ENCODE measurements around the gene CFAP74. TPM values are rescaled to one million over a fixed set of nuclear protein-coding genes. Genes with fewer than 3 reads are reported as not detected.

CFAP74 gene
- total RNA-seq, 1 donor from 2014 or later, result 0.35 TPM

- no peak for TF ChIP-seq CTCF (IDR thresholded peaks at IDR 0.05)
- Histone ChIP-seq H3K9me3 (no peaks in the 10 kb centered on the region), H3K36me3 (no peaks in the 10 kb centered on the region), H3K27ac (no peak overlapping the region), H3K4me3 (no peak overlapping the region), H3K27me3 (peaks cover 16% of the 10 kb centered on the region), H3K4me1 (no peaks in the 10 kb centered on the region)
- ATAC-seq, result no peak
- no peak for DNase-seq
- intact Hi-C loops (cut with DNase I), result no loop called here
Measured at GRCh38 chr1:2009101-2010053, 5.8 kb upstream of the CFAP74 start.

GRCh38 chr1:2004856-2005255 is 1.3 kb upstream of the CFAP74 start:
- no peaks in the 10 kb centered on the region for H3K9me3 ChIP-seq
- TF ChIP-seq CTCF (IDR thresholded peaks at IDR 0.05), result no peak
- intact Hi-C loops (cut with DNase I), result no loop called here
- ATAC-seq (no peak), DNase-seq (no peak)
- no peak overlapping the region for H3K4me3 ChIP-seq
- H3K36me3 ChIP-seq, result no peaks in the 10 kb centered on the region
- H3K27ac ChIP-seq, result no peak overlapping the region
- H3K4me1 ChIP-seq, result peaks cover 4% of the 10 kb centered on the region
- H3K27me3 ChIP-seq, result peaks cover 38% of the 10 kb centered on the region

GRCh38 chr1:2001773-2002411 is 1.7 kb downstream of the CFAP74 start:
- Histone ChIP-seq H3K27me3 (peaks cover 32% of the 10 kb centered on the region), H3K36me3 (no peaks in the 10 kb centered on the region), H3K27ac (no peak overlapping the region), H3K9me3 (no peaks in the 10 kb centered on the region), H3K4me3 (no peak overlapping the region), H3K4me1 (peaks cover 4% of the 10 kb centered on the region)
- peak; percentile 86 for ATAC-seq
- TF ChIP-seq CTCF (IDR thresholded peaks at IDR 0.05), result no peak
- DNase-seq, result peak; percentile 76
- intact Hi-C loops (cut with DNase I), result no loop called here

- intact Hi-C loops (cut with DNase I), result no loop called here
- H3K4me1 ChIP-seq, result peaks cover 4% of the 10 kb centered on the region
- H3K9me3 ChIP-seq, result no peaks in the 10 kb centered on the region
- H3K27me3 ChIP-seq, result peaks cover 32% of the 10 kb centered on the region
- no peak overlapping the region for H3K4me3 ChIP-seq
- DNase-seq (no peak), ATAC-seq (no peak)
- no peak for TF ChIP-seq CTCF (IDR thresholded peaks at IDR 0.05)
- H3K27ac ChIP-seq, result no peak overlapping the region
- H3K36me3 ChIP-seq, result no peaks in the 10 kb centered on the region
Measured at GRCh38 chr1:2000850-2001249, 2.7 kb downstream of the CFAP74 start.

GRCh38 chr1:2000432-2000831 is 3.2 kb downstream of the CFAP74 start:
- intact Hi-C loops (cut with DNase I), result no loop called here
- H3K27me3 ChIP-seq, result peaks cover 31% of the 10 kb centered on the region
- ATAC-seq, result no peak

More at GRCh38 chr1:2000432-2000831, 3.2 kb downstream of the CFAP74 start:
- no peak for DNase-seq
- peaks cover 4% of the 10 kb centered on the region for H3K4me1 ChIP-seq
- TF ChIP-seq CTCF (IDR thresholded peaks at IDR 0.05), result no peak
- H3K4me3 ChIP-seq, result no peak overlapping the region
- no peak overlapping the region for H3K27ac ChIP-seq
- no peaks in the 10 kb centered on the region for H3K36me3 ChIP-seq
- no peaks in the 10 kb centered on the region for H3K9me3 ChIP-seq
